ENCODE measurements around the gene RAB30.

GRCh38 chr11:83026229-83026628 is 45.5 kb downstream of the RAB30 start:
- TF ChIP-seq CTCF (conservative IDR thresholded peaks at IDR 0.05 in 1 of 2, IDR thresholded peaks at IDR 0.05 in 1 of 2; ENCODE audit: extremely low read depth in 1 of 2, insufficient read depth in 1 of 2, low read depth in 1 of 2, low read length in 2 of 2) (no peak), EZH2 (IDR thresholded peaks at IDR 0.05; ENCODE audit: borderline replicate concordance, low read length) (no peak)

Measured in mammary epithelial cell (primary cell).